HepG2 (cell line): Measurements from ENCODE around the gene HSPE1. TPM values are rescaled to one million over a fixed set of nuclear protein-coding genes. Genes with fewer than 3 reads are reported as not detected.

Source experiments
- ATAC-seq: fragments of 200-7000 bp; cut with Tn5 transposase; 3 replicates; pipeline ENCODE4 v1.9.1; 2020; ENCODE audit warnings: mild to moderate bottlenecking, moderate library complexity
- BruUV-seq: library from RNA; stranded (reverse); fragments of 400-500 nt; replicated peaks from 2 replicates; lab custom pipeline; 2021; lab: Mats Ljungman, UMichigan
- CTCF ChIA-PET: fragments of 300-600 bp; formaldehyde crosslinking; extraction: SDS; loops from one replicate; lab custom pipeline; 2021; ENCODE audit warnings: low total read pairs, inconsistent platforms, low intra/inter-chr PET ratio; lab: Yijun Ruan, JAX
- POLR2A ChIA-PET: fragments of 350-600 bp; sonication (Branson Sonifier 250); formaldehyde crosslinking; loops from one replicate; lab custom pipeline; 2020; ENCODE audit warnings: antibody characterized with exemption, inconsistent platforms; lab: Yijun Ruan, JAX
- DNase-seq: peaks from one replicate; pipeline ENCODE4 v3.0.0-alpha.2; 2015; ENCODE audit warnings: low spot score
- FAIRE-seq: peaks from 3 replicates; lab custom pipeline; 2011; peaks lifted over from hg19 to GRCh38; lab: Jason Lieb, UNC
- H2AFZ ChIP-seq: one replicate; pipeline ENCODE4 v1.6.1; 2011; ENCODE audit warnings: low read length, inconsistent platforms
- H3K27ac ChIP-seq: fragments of 300-600 bp; 3 replicates; pipeline ENCODE4 v1.8.0; 2011; ENCODE audit warnings: mixed run types, mild to moderate bottlenecking, mixed read lengths, low read length, inconsistent platforms; ENCODE audit not compliant: insufficient read depth; ENCODE audit errors: extremely low read length
- H3K27me3 ChIP-seq, 2 experiments: fragments of 200-600 bp in 1 of 2; 2 replicates in 1 of 2; 3 replicates in 1 of 2; pipeline versions ENCODE4 v1.6.0 to v1.8.0; 2011; ENCODE audit warnings: low read length in 2 of 2, mild to moderate bottlenecking in 2 of 2, moderate library complexity in 2 of 2, inconsistent platforms in 1 of 2; ENCODE audit not compliant: insufficient read depth in 2 of 2, control insufficient read depth in 1 of 2
- H3K36me3 ChIP-seq, 2 experiments: fragments of 200-600 bp in 1 of 2; replicated peaks in 1 of 2; 2 replicates in 1 of 2; 3 replicates in 1 of 2; pipeline versions ENCODE4 v1.5.1 to v1.8.0; 2011; ENCODE audit warnings: low read length in 2 of 2, inconsistent platforms in 1 of 2; ENCODE audit not compliant: insufficient read depth in 2 of 2, control insufficient read depth in 1 of 2
- H3K4me1 ChIP-seq: 2 replicates; pipeline ENCODE4 v1.5.1; 2012; ENCODE audit warnings: low read length, inconsistent platforms; ENCODE audit not compliant: insufficient read depth
- H3K4me2 ChIP-seq: 2 replicates; pipeline ENCODE4 v1.6.0; 2011; ENCODE audit warnings: low read depth, low read length, inconsistent platforms
- H3K4me3 ChIP-seq, 3 experiments: fragments of 200-600 bp in 1 of 3; sonication (generic), shearing (Covaris generic) in 1 of 3; replicated peaks in 1 of 3; 2 replicates each; pipeline ENCODE4 v1.5.1; 2011 to 2016; ENCODE audit warnings: low read length in 3 of 3, inconsistent platforms in 2 of 3, low read depth in 2 of 3, mild to moderate bottlenecking in 2 of 3, control low read depth in 1 of 3, mixed read lengths in 1 of 3; ENCODE audit not compliant: insufficient read depth in 1 of 3
- H3K79me2 ChIP-seq: one replicate; pipeline ENCODE4 v1.6.1; 2011; ENCODE audit warnings: low read length, inconsistent platforms; ENCODE audit not compliant: insufficient read depth
- H3K9ac ChIP-seq: 2 replicates; pipeline ENCODE4 v1.6.0; 2011; ENCODE audit warnings: mild to moderate bottlenecking, low read depth, low read length, inconsistent platforms; ENCODE audit not compliant: insufficient read depth
- H3K9me3 ChIP-seq: 2 replicates; pipeline ENCODE4 v1.5.1; 2012; ENCODE audit warnings: mild to moderate bottlenecking, low read length
- H4K20me1 ChIP-seq: 2 replicates; pipeline ENCODE4 v1.6.0; 2011; ENCODE audit warnings: inconsistent platforms, mild to moderate bottlenecking, low read length, moderate library complexity; ENCODE audit not compliant: insufficient read depth
- ARNTL ChIP-seq: sonication (generic); formaldehyde crosslinking; IDR thresholded peaks from 2 replicates; pipeline ENCODE4 v1.4.0; 2020; ENCODE audit warnings: mild to moderate bottlenecking, missing genetic modification reagents
- BHLHE40 ChIP-seq: IDR thresholded peaks from 2 replicates; pipeline ENCODE4 v1.6.1; 2011; ENCODE audit warnings: low read length, improper control_type of control experiment
- DNMT1 ChIP-seq: sonication (generic); formaldehyde crosslinking; IDR thresholded peaks from 2 replicates; pipeline ENCODE4 v1.5.1; 2020; ENCODE audit warnings: mild to moderate bottlenecking, missing genetic modification reagents
- FOXK2 ChIP-seq: fragments of 450-650 bp; IDR thresholded peaks from 2 replicates; pipeline ENCODE4 v1.6.1; 2016
- GATAD1 ChIP-seq: IDR thresholded peaks from 2 replicates; pipeline ENCODE4 v1.6.1; 2016; ENCODE audit warnings: missing genetic modification reagents, missing compliant biosample characterization
- NKX3-1 ChIP-seq: sonication (generic); formaldehyde crosslinking; IDR thresholded peaks from 2 replicates; pipeline ENCODE4 v1.5.0; 2020; ENCODE audit warnings: missing genetic modification reagents
- RARG ChIP-seq: sonication (generic); formaldehyde crosslinking; IDR thresholded peaks from 2 replicates; pipeline ENCODE4 v1.4.0; 2020; ENCODE audit warnings: low read depth, mild to moderate bottlenecking, missing genetic modification reagents
- SP2 ChIP-seq: sonication (generic); formaldehyde crosslinking; IDR thresholded peaks from 2 replicates; pipeline ENCODE4 v1.5.1; 2020; ENCODE audit warnings: mild to moderate bottlenecking, missing genetic modification reagents
- STAT5B ChIP-seq: sonication (generic); formaldehyde crosslinking; IDR thresholded peaks from 2 replicates; pipeline ENCODE4 v1.4.0; 2020; ENCODE audit warnings: missing genetic modification reagents
- ZBTB20 ChIP-seq: sonication (generic); formaldehyde crosslinking; IDR thresholded peaks from 2 replicates; pipeline ENCODE4 v1.8.1; 2023; ENCODE audit warnings: missing genetic modification reagents, low read depth, mild to moderate bottlenecking, borderline replicate concordance
- ZNF136 ChIP-seq: sonication (generic); formaldehyde crosslinking; IDR thresholded peaks from 2 replicates; pipeline ENCODE4 v1.8.1; 2022; ENCODE audit warnings: low read depth, mild to moderate bottlenecking, moderate library complexity, missing genetic modification reagents
- ZNF253 ChIP-seq: sonication (generic); formaldehyde crosslinking; IDR thresholded peaks from 2 replicates; pipeline ENCODE4 v1.8.0; 2022; ENCODE audit warnings: mild to moderate bottlenecking, missing genetic modification reagents, borderline replicate concordance
- ZNF264 ChIP-seq: sonication (generic); formaldehyde crosslinking; IDR thresholded peaks from 2 replicates; pipeline ENCODE4 v1.4.0; 2020; ENCODE audit warnings: missing genetic modification reagents
- ZNF660 ChIP-seq: sonication (generic); formaldehyde crosslinking; IDR thresholded peaks from 2 replicates; pipeline ENCODE4 v1.5.1; 2020; ENCODE audit warnings: mild to moderate bottlenecking, low read depth, missing genetic modification reagents, borderline replicate concordance
- ZZZ3 ChIP-seq: sonication (generic); formaldehyde crosslinking; IDR thresholded peaks from 2 replicates; pipeline ENCODE4 v1.4.0; 2020; ENCODE audit warnings: missing genetic modification reagents, mild to moderate bottlenecking, borderline replicate concordance
- WGBS: methylation state at CpG from one replicate; pipeline ENCODE4 v1.1.6; 2017; ENCODE audit warnings: low lambda C conversion rate; 5-methylcytosine and 5-hydroxymethylcytosine counted together
- in situ Hi-C: cut with HindIII; loops from 2 replicates; pipeline ENCODE4 v1.10.0; 2017; ENCODE audit warnings: low pct_unique_long_range_greater_than_20kb; ENCODE audit not compliant: extremely low pct_ligation_motif_present
- intact Hi-C: fragments of 100-400 bp; cut with micrococcal nuclease; formaldehyde crosslinking; loops from one replicate; pipeline ENCODE4 v1.10.0; 2022; ENCODE audit not compliant: unreplicated experiment
- polyA plus RNA-seq, 8 experiments: library from polyadenylated mRNA; depleted of rRNA in 3 of 8; stranded (reverse) in 7 of 8; unstranded in 1 of 8; fragments of >200 nt; fragmentation: Illumina TruSeq in 4 of 8; extraction: Trizol in 4 of 8; gene quantifications; 2 replicates each; pipeline versions ENCODE4 v1.2.1 to v1.2.3, GENCODE V29; 2011 to 2016; ENCODE audit warnings: low read depth in 4 of 8, missing spikeins in 1 of 8, mixed read lengths in 1 of 8; ENCODE audit not compliant: insufficient read depth in 1 of 8
- total RNA-seq, 5 experiments: library from RNA; depleted of rRNA; stranded (reverse); fragments of >200 nt; fragmentation: Illumina TruSeq; extraction: Trizol; gene quantifications; 2 replicates each; pipeline ENCODE4 v1.2.3, GENCODE V29; 2016; ENCODE audit warnings: low read depth in 1 of 5
- TF ChIP-seq, protein P1 (sequence below): sonication (generic); formaldehyde crosslinking; IDR thresholded peaks from 2 replicates; pipeline ENCODE4 v1.9.0; 2021; ENCODE audit warnings: missing genetic modification reagents, borderline replicate concordance
- TF ChIP-seq, protein P2 (sequence below): sonication (generic); formaldehyde crosslinking; IDR thresholded peaks from 2 replicates; pipeline ENCODE4 v1.4.0; 2020; ENCODE audit warnings: missing genetic modification reagents
- TF ChIP-seq, protein P3 (sequence below), 2 experiments: IDR thresholded peaks; 2 replicates each; pipeline ENCODE4 v1.6.1; 2011 to 2012; ENCODE audit warnings: low read length in 2 of 2, borderline replicate concordance in 1 of 2, low read depth in 1 of 2, mild to moderate bottlenecking in 1 of 2, moderate library complexity in 1 of 2

HSPE1 gene
- total and polyA plus RNA-seq, 2 of the 13 experiments (the other 11 are each of a cell fraction or from before 2014, with no cell fraction given): 244 to 823 TPM

DNA sequence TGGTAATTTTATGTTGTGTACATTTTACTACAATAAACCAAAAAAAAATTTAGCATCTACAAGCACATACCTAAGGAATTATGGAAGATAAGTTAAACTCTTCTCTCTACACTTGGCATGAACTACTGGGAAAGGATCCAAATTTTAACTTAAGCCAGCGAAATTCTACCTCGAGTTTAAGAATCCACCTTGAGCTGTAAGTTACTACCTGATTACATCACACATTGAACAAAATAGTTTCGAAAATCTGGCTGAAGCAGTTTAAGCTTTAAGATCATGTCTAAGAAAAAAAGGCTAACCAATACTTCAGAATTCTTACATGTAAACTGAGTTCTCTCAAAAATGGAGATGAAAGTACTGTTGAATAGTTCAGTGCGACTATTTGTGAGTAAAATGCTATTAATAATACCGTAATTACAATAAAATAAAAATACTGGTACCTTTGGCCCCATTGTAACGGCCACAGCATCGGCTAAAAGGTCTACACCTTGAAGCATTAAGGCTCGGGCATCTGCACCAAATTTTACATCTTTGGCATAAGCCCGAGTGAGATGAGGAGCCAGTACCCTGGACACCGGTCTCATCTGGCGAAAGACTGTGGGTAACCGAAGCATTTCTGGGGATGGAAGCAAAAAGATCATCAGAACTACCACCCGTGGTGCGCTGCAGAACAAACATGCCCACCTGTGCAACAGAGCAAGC is 1.8 kb upstream of the HSPE1 start:
- ChIA-PET POLR2A (interaction anchor here (1.3 to 5.8 kb wide), 9 partner anchors 9 to 208 kb away, joined by 6 to 264 read pairs (median 71); partner anchors contain the start of genes COQ10B, MARS2, MOB4 and SF3B1), CTCF (no interaction called here)
- Histone ChIP-seq H3K36me3 (peaks cover 18 to 60% of the 10 kb centered on the region in 2 experiments), H3K4me1 (peaks cover 67% of the 10 kb centered on the region), H3K4me2 (peak overlapping the region; percentile 92), H4K20me1 (peaks cover 67% of the 10 kb centered on the region), H3K4me3 (peak overlapping the region; percentile 68 to 96 (median 95)), H3K79me2 (peaks cover 94% of the 10 kb centered on the region), H2AFZ (no peak overlapping the region), H3K27me3 (no peaks in the 10 kb centered on the region; a peak in 1 of 5 replicates), H3K9ac (peak overlapping the region; percentile 99), H3K27ac (peak overlapping the region; percentile 96), H3K9me3 (no peaks in the 10 kb centered on the region)
- in situ Hi-C loops: no loop called here
- ATAC-seq: no peak
- no peak for DNase-seq
- WGBS: under 1% methylated on average over 13 of the region's 14 CpGs
- intact Hi-C loops: no loop called here
- BruUV-seq: TSS peak; percentile 48
- FAIRE-seq: no peak
- TF ChIP-seq ARNTL (CRISPR knock-in tag): no peak
- no peak for TF ChIP-seq ZZZ3
- TF ChIP-seq FOXK2: no peak
- TF ChIP-seq STAT5B (CRISPR knock-in tag): no peak
- TF ChIP-seq ZBTB20 (CRISPR knock-in tag): no peak
- no peak for TF ChIP-seq SP2
- peak; percentile 36; the same call in 1 of the 2 replicates for TF ChIP-seq BHLHE40
- no peak for TF ChIP-seq RARG
- TF ChIP-seq, protein P1, sequence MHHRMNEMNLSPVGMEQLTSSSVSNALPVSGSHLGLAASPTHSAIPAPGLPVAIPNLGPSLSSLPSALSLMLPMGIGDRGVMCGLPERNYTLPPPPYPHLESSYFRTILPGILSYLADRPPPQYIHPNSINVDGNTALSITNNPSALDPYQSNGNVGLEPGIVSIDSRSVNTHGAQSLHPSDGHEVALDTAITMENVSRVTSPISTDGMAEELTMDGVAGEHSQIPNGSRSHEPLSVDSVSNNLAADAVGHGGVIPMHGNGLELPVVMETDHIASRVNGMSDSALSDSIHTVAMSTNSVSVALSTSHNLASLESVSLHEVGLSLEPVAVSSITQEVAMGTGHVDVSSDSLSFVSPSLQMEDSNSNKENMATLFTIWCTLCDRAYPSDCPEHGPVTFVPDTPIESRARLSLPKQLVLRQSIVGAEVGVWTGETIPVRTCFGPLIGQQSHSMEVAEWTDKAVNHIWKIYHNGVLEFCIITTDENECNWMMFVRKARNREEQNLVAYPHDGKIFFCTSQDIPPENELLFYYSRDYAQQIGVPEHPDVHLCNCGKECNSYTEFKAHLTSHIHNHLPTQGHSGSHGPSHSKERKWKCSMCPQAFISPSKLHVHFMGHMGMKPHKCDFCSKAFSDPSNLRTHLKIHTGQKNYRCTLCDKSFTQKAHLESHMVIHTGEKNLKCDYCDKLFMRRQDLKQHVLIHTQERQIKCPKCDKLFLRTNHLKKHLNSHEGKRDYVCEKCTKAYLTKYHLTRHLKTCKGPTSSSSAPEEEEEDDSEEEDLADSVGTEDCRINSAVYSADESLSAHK (CRISPR knock-in tag): no peak
- TF ChIP-seq, protein P2, sequence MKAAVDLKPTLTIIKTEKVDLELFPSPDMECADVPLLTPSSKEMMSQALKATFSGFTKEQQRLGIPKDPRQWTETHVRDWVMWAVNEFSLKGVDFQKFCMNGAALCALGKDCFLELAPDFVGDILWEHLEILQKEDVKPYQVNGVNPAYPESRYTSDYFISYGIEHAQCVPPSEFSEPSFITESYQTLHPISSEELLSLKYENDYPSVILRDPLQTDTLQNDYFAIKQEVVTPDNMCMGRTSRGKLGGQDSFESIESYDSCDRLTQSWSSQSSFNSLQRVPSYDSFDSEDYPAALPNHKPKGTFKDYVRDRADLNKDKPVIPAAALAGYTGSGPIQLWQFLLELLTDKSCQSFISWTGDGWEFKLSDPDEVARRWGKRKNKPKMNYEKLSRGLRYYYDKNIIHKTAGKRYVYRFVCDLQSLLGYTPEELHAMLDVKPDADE: no peak
- no peak for TF ChIP-seq GATAD1 (CRISPR knock-in tag)
- TF ChIP-seq ZNF136 (CRISPR knock-in tag): 0 out of 2 replicates have a peak, but pooled peaks have one; percentile 51
- no peak for TF ChIP-seq ZNF660 (CRISPR knock-in tag)
- no peak for TF ChIP-seq DNMT1 (CRISPR knock-in tag)
- TF ChIP-seq ZNF253 (CRISPR knock-in tag): no peak
- TF ChIP-seq, protein P3, sequence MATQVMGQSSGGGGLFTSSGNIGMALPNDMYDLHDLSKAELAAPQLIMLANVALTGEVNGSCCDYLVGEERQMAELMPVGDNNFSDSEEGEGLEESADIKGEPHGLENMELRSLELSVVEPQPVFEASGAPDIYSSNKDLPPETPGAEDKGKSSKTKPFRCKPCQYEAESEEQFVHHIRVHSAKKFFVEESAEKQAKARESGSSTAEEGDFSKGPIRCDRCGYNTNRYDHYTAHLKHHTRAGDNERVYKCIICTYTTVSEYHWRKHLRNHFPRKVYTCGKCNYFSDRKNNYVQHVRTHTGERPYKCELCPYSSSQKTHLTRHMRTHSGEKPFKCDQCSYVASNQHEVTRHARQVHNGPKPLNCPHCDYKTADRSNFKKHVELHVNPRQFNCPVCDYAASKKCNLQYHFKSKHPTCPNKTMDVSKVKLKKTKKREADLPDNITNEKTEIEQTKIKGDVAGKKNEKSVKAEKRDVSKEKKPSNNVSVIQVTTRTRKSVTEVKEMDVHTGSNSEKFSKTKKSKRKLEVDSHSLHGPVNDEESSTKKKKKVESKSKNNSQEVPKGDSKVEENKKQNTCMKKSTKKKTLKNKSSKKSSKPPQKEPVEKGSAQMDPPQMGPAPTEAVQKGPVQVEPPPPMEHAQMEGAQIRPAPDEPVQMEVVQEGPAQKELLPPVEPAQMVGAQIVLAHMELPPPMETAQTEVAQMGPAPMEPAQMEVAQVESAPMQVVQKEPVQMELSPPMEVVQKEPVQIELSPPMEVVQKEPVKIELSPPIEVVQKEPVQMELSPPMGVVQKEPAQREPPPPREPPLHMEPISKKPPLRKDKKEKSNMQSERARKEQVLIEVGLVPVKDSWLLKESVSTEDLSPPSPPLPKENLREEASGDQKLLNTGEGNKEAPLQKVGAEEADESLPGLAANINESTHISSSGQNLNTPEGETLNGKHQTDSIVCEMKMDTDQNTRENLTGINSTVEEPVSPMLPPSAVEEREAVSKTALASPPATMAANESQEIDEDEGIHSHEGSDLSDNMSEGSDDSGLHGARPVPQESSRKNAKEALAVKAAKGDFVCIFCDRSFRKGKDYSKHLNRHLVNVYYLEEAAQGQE (IDR thresholded peaks at IDR 0.05; ENCODE audit: borderline replicate concordance in 1 of 2, low read depth in 1 of 2, low read length in 2 of 2): 0 out of 4 replicates have a peak, but pooled peaks of 1 of the 2 experiments have one; percentile 6
- no peak for TF ChIP-seq ZNF264 (CRISPR knock-in tag)
- no peak for TF ChIP-seq NKX3-1 (CRISPR knock-in tag)
